Measurements from ENCODE around the gene NPAS3. TPM values are rescaled to one million over a fixed set of nuclear protein-coding genes. Genes with fewer than 3 reads are reported as not detected.

Gene NPAS3
- total RNA-seq, 1 experiment from 2014 or later: 0.36 TPM

DNA sequence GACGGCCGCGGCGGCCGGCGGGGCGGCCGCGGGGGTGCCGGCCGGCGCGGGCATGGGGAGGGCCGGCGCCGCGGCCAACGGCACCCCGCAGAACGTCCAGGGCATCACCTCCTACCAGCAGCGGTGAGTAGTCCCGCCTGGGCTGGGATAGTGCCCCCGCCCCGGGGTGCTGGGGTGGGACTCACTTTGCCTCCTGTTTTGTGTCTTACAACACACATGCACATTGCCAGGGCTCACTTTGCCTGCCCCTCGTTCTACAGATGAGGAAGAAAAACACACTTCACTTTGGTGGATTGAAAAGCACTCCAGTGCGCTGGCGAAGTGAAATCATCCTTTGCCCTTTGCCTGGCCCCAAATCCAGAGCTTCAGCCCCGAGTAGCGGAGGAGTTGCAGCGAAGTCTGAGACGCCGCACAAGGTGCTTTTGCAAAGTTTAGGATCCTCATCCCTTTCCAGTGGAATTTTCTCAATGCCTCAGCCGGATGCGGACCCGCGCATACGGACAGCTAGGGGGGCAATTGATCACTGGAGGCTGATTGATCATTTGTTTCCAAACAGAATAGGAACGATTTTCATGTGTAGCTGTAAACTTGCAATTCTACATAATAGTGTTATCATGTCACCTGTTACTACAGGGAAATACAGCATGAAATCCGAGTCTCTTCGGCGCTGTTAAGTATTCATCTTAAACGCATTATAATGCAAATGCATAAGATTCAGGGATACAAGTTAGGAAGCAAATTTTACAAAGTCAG is 3.6 kb upstream of the NPAS3 start:
- Histone ChIP-seq H3K4me3 (ENCODE audit: low read length) (peak overlapping the region; percentile 60), H3K79me2 (ENCODE audit: low read length) (no peaks in the 10 kb centered on the region), H3K27me3 (ENCODE audit: low read length) (peaks cover 50% of the 10 kb centered on the region), H3K4me2 (ENCODE audit: low read length) (peak overlapping the region; percentile 79), H3K4me1 (ENCODE audit: insufficient read depth, low read length) (peaks cover 6% of the 10 kb centered on the region; the same call in 1 of the 2 replicates), H2AFZ (ENCODE audit: low read length) (no peak overlapping the region; the same call in 1 of the 2 replicates), H3K9me3 (ENCODE audit: low read length) (no peaks in the 10 kb centered on the region), H3K9me2 (replicated peaks; ENCODE audit: low read length) (no peaks in the 10 kb centered on the region), H3K27ac (ENCODE audit: low read length) (no peak overlapping the region), H3F3A (ENCODE audit: low read length, unreplicated experiment) (no peaks in the 10 kb centered on the region), H3K36me3 (ENCODE audit: low read depth, low read length) (no peaks in the 10 kb centered on the region), H4K20me1 (ENCODE audit: low read length) (no peaks in the 10 kb centered on the region), H3K9ac (ENCODE audit: low read length) (no peak overlapping the region)
- intact Hi-C loops (cut with micrococcal nuclease): loop anchor here (5.0 to 10.0 kb wide), 3 partner anchors 223 to 500 kb away; no protein-coding TSS in a partner anchor
- TSS peak; percentile 52 for BruUV-seq (replicated peaks)
- no peak for TF ChIP-seq CTCF (conservative IDR thresholded peaks at IDR 0.05; ENCODE audit: low read depth, low read length)
- TF ChIP-seq EZH2phosphoT487 (IDR thresholded peaks at IDR 0.05; ENCODE audit: borderline replicate concordance, low read length): peak; percentile 34; the same call in 1 of the 2 replicates
- CTCF ChIA-PET: no interaction called here
- DNase-seq: no peak
- no peak for ATAC-seq
- POLR2A ChIA-PET (ENCODE audit: unreplicated experiment): no interaction called here

DNA sequence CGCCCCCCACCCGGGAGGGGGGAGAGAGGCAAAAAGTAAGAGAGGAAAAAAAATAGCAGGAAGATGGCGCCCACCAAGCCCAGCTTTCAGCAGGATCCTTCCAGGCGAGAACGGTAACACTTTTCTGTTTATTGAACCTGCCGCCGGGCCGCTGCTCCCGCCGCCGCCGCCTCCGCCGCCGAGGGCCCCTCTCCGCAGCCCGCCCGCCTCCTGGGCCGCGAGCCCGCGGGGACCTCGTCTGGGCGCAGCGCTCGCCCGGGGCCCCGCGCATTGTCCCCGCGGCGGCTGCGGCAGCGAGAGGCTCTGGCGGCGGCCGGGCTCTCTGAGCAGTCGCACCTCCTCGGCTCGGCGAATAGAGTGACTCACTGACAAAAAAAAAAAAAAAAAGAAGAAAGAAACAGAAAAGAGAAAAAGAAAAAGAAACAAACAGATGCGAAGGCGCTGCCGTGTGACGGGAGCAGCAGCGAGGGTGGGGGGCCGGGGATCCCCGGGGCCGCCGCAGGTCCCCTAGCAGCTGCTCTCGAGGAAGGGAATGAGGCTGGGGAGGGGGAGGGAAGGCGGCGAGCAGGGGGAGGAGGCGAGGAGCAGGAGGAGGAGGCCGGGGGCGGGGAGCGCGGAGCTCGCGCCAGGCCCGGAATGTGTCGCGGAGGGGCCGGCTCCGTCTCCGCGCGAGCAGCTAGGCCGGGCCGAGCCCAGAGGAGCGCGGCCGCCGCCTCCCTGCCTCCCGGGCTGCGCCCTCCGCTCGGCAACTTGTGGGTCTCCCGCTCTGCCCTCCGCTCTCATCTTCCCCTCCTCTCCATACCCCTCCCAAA is 781 bp downstream of the NPAS3 start:
- CTCF ChIA-PET: interaction anchor here (0.6 kb wide), 2 partner anchors 17 to 64 kb away, joined by 4 read pairs; no protein-coding TSS in a partner anchor
- Histone ChIP-seq H3K9ac (ENCODE audit: low read length) (peak overlapping the region; percentile 31), H3F3A (ENCODE audit: low read length, unreplicated experiment) (no peaks in the 10 kb centered on the region), H3K4me1 (ENCODE audit: insufficient read depth, low read length) (peaks cover 14% of the 10 kb centered on the region; the same call in 1 of the 2 replicates), H3K27me3 (ENCODE audit: low read length) (peaks cover 29% of the 10 kb centered on the region), H3K27ac (ENCODE audit: low read length) (no peak overlapping the region), H3K4me2 (ENCODE audit: low read length) (peak overlapping the region; percentile 81), H3K36me3 (ENCODE audit: low read depth, low read length) (no peaks in the 10 kb centered on the region), H3K9me2 (replicated peaks; ENCODE audit: low read length) (no peaks in the 10 kb centered on the region), H2AFZ (ENCODE audit: low read length) (peak overlapping the region; percentile 59), H3K4me3 (ENCODE audit: low read length) (peak overlapping the region; percentile 64), H4K20me1 (ENCODE audit: low read length) (no peaks in the 10 kb centered on the region), H3K79me2 (ENCODE audit: low read length) (no peaks in the 10 kb centered on the region), H3K9me3 (ENCODE audit: low read length) (no peaks in the 10 kb centered on the region)
- intact Hi-C loops (cut with micrococcal nuclease): loop anchor here (5.0 to 10.0 kb wide), 3 partner anchors 228 to 855 kb away; no protein-coding TSS in a partner anchor
- POLR2A ChIA-PET (ENCODE audit: unreplicated experiment): no interaction called here
- no TSS peak for BruUV-seq (replicated peaks)
- DNase-seq (peak; percentile 63), ATAC-seq (peak; percentile 61)
- TF ChIP-seq EZH2 (IDR thresholded peaks at IDR 0.05; ENCODE audit: low read length, unreplicated experiment): no peak
- TF ChIP-seq CTCF (conservative IDR thresholded peaks at IDR 0.05; ENCODE audit: low read depth, low read length): no peak
- TF ChIP-seq EZH2phosphoT487 (IDR thresholded peaks at IDR 0.05; ENCODE audit: borderline replicate concordance, low read length): no peak

All from PC-3 (cell line).